HepG2 (cell line): Measurements from ENCODE around the gene GJD3. TPM values are rescaled to one million over a fixed set of nuclear protein-coding genes. Genes with fewer than 3 reads are reported as not detected.

Experiments used
- BRCA1 ChIP-seq: sonication (generic); formaldehyde crosslinking; IDR thresholded peaks from 2 replicates; pipeline ENCODE4 v1.4.0; 2020; ENCODE audit warnings: missing genetic modification reagents
- DR1 ChIP-seq: sonication (generic); formaldehyde crosslinking; IDR thresholded peaks from 2 replicates; pipeline ENCODE4 v1.8.0; 2021; ENCODE audit warnings: mild to moderate bottlenecking, missing genetic modification reagents, inconsistent platforms
- ERF ChIP-seq: IDR thresholded peaks from 2 replicates; pipeline ENCODE4 v1.6.1; 2018; ENCODE audit warnings: missing biosample characterization, missing genetic modification reagents
- HNF4G ChIP-seq, 2 experiments: sonication (generic) in 1 of 2; formaldehyde crosslinking in 1 of 2; IDR thresholded peaks; 2 replicates each; pipeline versions ENCODE4 v1.4.0 to v1.6.1; 2011 to 2020; ENCODE audit warnings: borderline replicate concordance in 2 of 2, low read depth in 2 of 2, mild to moderate bottlenecking in 2 of 2, low read length in 1 of 2, missing genetic modification reagents in 1 of 2, moderate library complexity in 1 of 2
- HOXA5 ChIP-seq: sonication (generic); formaldehyde crosslinking; IDR thresholded peaks from 2 replicates; pipeline ENCODE4 v1.4.0; 2020; ENCODE audit warnings: missing genetic modification reagents
- KDM5A ChIP-seq: fragments of 200-600 bp; sonication (generic); IDR thresholded peaks from 2 replicates; pipeline ENCODE4 v1.7.0; 2018; ENCODE audit warnings: antibody characterized with exemption, mild to moderate bottlenecking, low read length, borderline replicate concordance
- KLF6 ChIP-seq: IDR thresholded peaks from 2 replicates; pipeline ENCODE4 v1.8.0; 2016; ENCODE audit warnings: missing biosample characterization, missing genetic modification reagents
- KMT2A ChIP-seq: sonication (generic); formaldehyde crosslinking; IDR thresholded peaks from 2 replicates; pipeline ENCODE4 v1.4.0; 2020; ENCODE audit warnings: missing genetic modification reagents
- MED1 ChIP-seq: sonication (generic); formaldehyde crosslinking; IDR thresholded peaks from 2 replicates; pipeline ENCODE4 v1.4.0; 2020; ENCODE audit warnings: missing genetic modification reagents
- NAIF1 ChIP-seq: sonication (generic); formaldehyde crosslinking; IDR thresholded peaks from 2 replicates; pipeline ENCODE4 v1.5.0; 2020; ENCODE audit warnings: mild to moderate bottlenecking, missing genetic modification reagents, borderline replicate concordance
- NR2F1 ChIP-seq, 2 experiments: fragments of 450-650 bp in 1 of 2; formaldehyde crosslinking in 1 of 2; IDR thresholded peaks; 2 replicates each; pipeline versions ENCODE4 v1.5.0 to v1.6.1; 2016 to 2020; ENCODE audit warnings: mild to moderate bottlenecking in 1 of 2, missing compliant biosample characterization in 1 of 2, missing genetic modification reagents in 1 of 2, moderate library complexity in 1 of 2
- PITX1 ChIP-seq: sonication (generic); formaldehyde crosslinking; IDR thresholded peaks from 2 replicates; pipeline ENCODE4 v1.5.1; 2020; ENCODE audit warnings: mild to moderate bottlenecking, missing genetic modification reagents
- RFX5 ChIP-seq: IDR thresholded peaks from 2 replicates; pipeline ENCODE4 v1.6.1; 2011; ENCODE audit warnings: low read depth, low read length, improper control_type of control experiment
- SALL1 ChIP-seq: sonication (generic); formaldehyde crosslinking; IDR thresholded peaks from 2 replicates; pipeline ENCODE4 v1.8.0; 2022; ENCODE audit warnings: mild to moderate bottlenecking, missing genetic modification reagents
- ZNF451 ChIP-seq: sonication (generic); formaldehyde crosslinking; IDR thresholded peaks from 2 replicates; pipeline ENCODE4 v1.5.0; 2020; ENCODE audit warnings: mild to moderate bottlenecking, missing genetic modification reagents
- ZNF619 ChIP-seq: sonication (generic); formaldehyde crosslinking; IDR thresholded peaks from 2 replicates; pipeline ENCODE4 v1.4.0; 2020; ENCODE audit warnings: mild to moderate bottlenecking, missing genetic modification reagents
- ZNF644 ChIP-seq: IDR thresholded peaks from 2 replicates; pipeline ENCODE4 v1.6.1; 2016; ENCODE audit warnings: low read depth
- ZNF737 ChIP-seq: sonication (generic); formaldehyde crosslinking; IDR thresholded peaks from 2 replicates; pipeline ENCODE4 v1.5.0; 2020; ENCODE audit warnings: missing genetic modification reagents, mild to moderate bottlenecking, borderline replicate concordance
- ZSCAN22 ChIP-seq: sonication (generic); formaldehyde crosslinking; IDR thresholded peaks from 2 replicates; pipeline ENCODE4 v1.4.0; 2020; ENCODE audit warnings: mild to moderate bottlenecking, missing genetic modification reagents
- polyA plus RNA-seq, 8 experiments: library from polyadenylated mRNA; depleted of rRNA in 3 of 8; stranded (reverse) in 7 of 8; unstranded in 1 of 8; fragments of >200 nt; fragmentation: Illumina TruSeq in 4 of 8; extraction: Trizol in 4 of 8; gene quantifications; 2 replicates each; pipeline versions ENCODE4 v1.2.1 to v1.2.3, GENCODE V29; 2011 to 2016; ENCODE audit warnings: low read depth in 4 of 8, missing spikeins in 1 of 8, mixed read lengths in 1 of 8; ENCODE audit not compliant: insufficient read depth in 1 of 8
- total RNA-seq, 5 experiments: library from RNA; depleted of rRNA; stranded (reverse); fragments of >200 nt; fragmentation: Illumina TruSeq; extraction: Trizol; gene quantifications; 2 replicates each; pipeline ENCODE4 v1.2.3, GENCODE V29; 2016; ENCODE audit warnings: low read depth in 1 of 5
- TF ChIP-seq, protein P1 (sequence below): fragments of 450-650 bp; IDR thresholded peaks from 2 replicates; pipeline ENCODE4 v1.6.1; 2017
- TF ChIP-seq, protein P2 (sequence below): sonication (generic); formaldehyde crosslinking; IDR thresholded peaks from 2 replicates; pipeline ENCODE4 v1.4.0; 2020; ENCODE audit warnings: missing genetic modification reagents
- TF ChIP-seq, protein P3 (sequence below): sonication (generic); formaldehyde crosslinking; IDR thresholded peaks from 2 replicates; pipeline ENCODE4 v1.4.0; 2020; ENCODE audit warnings: mild to moderate bottlenecking, low read depth, missing genetic modification reagents
- TF ChIP-seq, protein P4 (sequence below): sonication (generic); formaldehyde crosslinking; IDR thresholded peaks from 2 replicates; pipeline ENCODE4 v1.4.0; 2020; ENCODE audit warnings: missing genetic modification reagents

Gene GJD3
- total and polyA plus RNA-seq, 2 of the 13 experiments (the other 11 are each of a cell fraction or from before 2014, with no cell fraction given): not detected

DNA sequence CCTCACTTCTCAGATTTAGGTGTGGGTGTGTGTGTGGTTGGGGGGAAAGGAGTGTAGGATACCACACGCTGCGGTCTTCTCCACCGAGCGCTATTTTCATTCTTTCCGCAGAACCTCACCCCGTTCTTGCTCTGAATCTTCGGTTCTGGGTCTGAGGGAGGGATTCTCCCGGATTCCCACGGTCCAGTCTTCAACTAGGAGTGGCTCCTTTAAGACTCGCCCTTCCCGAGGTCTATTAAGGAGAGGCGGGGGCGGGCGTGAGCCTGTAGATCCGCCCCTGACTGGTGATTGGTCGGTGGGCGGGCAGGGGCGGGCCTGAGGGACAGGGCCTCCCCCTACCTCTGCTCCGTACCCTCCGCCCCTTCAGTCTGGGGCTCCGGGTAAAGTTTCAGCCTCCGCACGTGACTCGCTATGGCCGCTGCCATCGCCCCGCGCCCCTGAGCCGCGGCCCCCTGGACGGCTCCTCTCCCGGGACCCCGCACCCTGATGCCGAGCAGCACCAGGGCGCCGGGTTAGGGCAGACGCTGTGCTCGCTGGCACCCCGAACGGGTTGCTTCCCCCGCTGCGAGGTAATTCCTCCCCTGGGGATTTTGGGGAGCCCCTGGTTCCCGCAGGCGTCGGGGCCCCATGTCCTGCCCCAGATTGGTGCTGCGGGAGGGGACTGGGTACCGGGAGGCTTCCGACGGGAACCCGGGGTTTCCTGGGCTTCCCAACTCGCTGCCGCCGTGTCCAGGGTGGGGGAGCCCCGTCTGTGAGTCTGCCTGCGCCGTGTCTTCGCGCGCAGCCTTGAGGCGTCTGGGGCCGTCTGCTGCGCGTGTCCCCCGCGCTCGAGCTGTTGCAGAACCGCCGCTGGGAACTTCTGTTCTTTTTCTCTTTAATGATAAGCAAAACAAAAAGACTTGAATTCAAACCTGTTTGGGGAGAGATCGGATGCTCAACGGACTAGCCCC, 46.4 kb downstream of the GJD3 start (continued):
- TF ChIP-seq, protein P1, sequence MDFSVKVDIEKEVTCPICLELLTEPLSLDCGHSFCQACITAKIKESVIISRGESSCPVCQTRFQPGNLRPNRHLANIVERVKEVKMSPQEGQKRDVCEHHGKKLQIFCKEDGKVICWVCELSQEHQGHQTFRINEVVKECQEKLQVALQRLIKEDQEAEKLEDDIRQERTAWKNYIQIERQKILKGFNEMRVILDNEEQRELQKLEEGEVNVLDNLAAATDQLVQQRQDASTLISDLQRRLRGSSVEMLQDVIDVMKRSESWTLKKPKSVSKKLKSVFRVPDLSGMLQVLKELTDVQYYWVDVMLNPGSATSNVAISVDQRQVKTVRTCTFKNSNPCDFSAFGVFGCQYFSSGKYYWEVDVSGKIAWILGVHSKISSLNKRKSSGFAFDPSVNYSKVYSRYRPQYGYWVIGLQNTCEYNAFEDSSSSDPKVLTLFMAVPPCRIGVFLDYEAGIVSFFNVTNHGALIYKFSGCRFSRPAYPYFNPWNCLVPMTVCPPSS: no peak
- TF ChIP-seq ZSCAN22 (CRISPR knock-in tag) (no peak), ZNF737 (no peak), SALL1 (peak; percentile 69), ZNF644 (CRISPR knock-in tag) (no peak), HOXA5 (peak; percentile 79; the same call in 1 of the 2 replicates), NR2F1 (CRISPR knock-in tag; IDR thresholded peaks at IDR 0.05) (0 out of 4 replicates have a peak, but pooled peaks of 1 of the 2 experiments have one; percentile 29), DR1 (CRISPR knock-in tag) (no peak; the same call in 1 of the 2 replicates), RFX5 (0 out of 2 replicates have a peak, but pooled peaks have one; percentile 29), KMT2A (CRISPR knock-in tag) (peak; percentile 88), ZNF451 (0 out of 2 replicates have a peak, but pooled peaks have one; percentile 35), BRCA1 (CRISPR knock-in tag) (no peak), KDM5A (peak; percentile 69), KLF6 (CRISPR knock-in tag) (no peak), HNF4G (IDR thresholded peaks at IDR 0.05; ENCODE audit: borderline replicate concordance, low read depth, low read length) (no peak), HNF4G (CRISPR knock-in tag; IDR thresholded peaks at IDR 0.05; ENCODE audit: borderline replicate concordance, low read depth) (no peak), ZNF619 (CRISPR knock-in tag) (no peak), MED1 (CRISPR knock-in tag) (peak; percentile 63), PITX1 (CRISPR knock-in tag) (peak; percentile 79), NAIF1 (no peak), ERF (CRISPR knock-in tag) (peak; percentile 75)
- TF ChIP-seq, protein P2, sequence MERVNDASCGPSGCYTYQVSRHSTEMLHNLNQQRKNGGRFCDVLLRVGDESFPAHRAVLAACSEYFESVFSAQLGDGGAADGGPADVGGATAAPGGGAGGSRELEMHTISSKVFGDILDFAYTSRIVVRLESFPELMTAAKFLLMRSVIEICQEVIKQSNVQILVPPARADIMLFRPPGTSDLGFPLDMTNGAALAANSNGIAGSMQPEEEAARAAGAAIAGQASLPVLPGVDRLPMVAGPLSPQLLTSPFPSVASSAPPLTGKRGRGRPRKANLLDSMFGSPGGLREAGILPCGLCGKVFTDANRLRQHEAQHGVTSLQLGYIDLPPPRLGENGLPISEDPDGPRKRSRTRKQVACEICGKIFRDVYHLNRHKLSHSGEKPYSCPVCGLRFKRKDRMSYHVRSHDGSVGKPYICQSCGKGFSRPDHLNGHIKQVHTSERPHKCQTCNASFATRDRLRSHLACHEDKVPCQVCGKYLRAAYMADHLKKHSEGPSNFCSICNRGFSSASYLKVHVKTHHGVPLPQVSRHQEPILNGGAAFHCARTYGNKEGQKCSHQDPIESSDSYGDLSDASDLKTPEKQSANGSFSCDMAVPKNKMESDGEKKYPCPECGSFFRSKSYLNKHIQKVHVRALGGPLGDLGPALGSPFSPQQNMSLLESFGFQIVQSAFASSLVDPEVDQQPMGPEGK: peak; percentile 71; the same call in 1 of the 2 replicates
- TF ChIP-seq, protein P3, sequence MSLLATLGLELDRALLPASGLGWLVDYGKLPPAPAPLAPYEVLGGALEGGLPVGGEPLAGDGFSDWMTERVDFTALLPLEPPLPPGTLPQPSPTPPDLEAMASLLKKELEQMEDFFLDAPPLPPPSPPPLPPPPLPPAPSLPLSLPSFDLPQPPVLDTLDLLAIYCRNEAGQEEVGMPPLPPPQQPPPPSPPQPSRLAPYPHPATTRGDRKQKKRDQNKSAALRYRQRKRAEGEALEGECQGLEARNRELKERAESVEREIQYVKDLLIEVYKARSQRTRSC (CRISPR knock-in tag): no peak
- TF ChIP-seq, protein P4, sequence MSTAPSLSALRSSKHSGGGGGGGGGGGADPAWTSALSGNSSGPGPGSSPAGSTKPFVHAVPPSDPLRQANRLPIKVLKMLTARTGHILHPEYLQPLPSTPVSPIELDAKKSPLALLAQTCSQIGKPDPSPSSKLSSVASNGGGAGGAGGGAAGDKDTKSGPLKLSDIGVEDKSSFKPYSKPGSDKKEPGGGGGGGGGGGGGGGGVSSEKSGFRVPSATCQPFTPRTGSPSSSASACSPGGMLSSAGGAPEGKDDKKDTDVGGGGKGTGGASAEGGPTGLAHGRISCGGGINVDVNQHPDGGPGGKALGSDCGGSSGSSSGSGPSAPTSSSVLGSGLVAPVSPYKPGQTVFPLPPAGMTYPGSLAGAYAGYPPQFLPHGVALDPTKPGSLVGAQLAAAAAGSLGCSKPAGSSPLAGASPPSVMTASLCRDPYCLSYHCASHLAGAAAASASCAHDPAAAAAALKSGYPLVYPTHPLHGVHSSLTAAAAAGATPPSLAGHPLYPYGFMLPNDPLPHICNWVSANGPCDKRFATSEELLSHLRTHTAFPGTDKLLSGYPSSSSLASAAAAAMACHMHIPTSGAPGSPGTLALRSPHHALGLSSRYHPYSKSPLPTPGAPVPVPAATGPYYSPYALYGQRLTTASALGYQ (CRISPR knock-in tag): peak; percentile 66; the same call in 1 of the 2 replicates
